Osteocyte (in vitro differentiated cells): ENCODE results near the gene SMARCAD1. TPM values are rescaled to one million over a fixed set of nuclear protein-coding genes. Genes with fewer than 3 reads are reported as not detected.

Source experiments
- DNase-seq: peaks from one replicate; pipeline ENCODE4 v3.0.0; 2021; ENCODE audit warnings: mixed read lengths; ENCODE audit not compliant: unreplicated experiment; ENCODE audit errors: extremely low spot score
- H3K27ac Mint-ChIP-seq: one replicate; pipeline ENCODE4 v1.8.0; 2021; ENCODE audit warnings: mild to moderate bottlenecking, mixed read lengths; ENCODE audit not compliant: unreplicated experiment
- H3K27me3 Mint-ChIP-seq: one replicate; pipeline ENCODE4 v1.8.0; 2021; ENCODE audit warnings: mixed read lengths; ENCODE audit not compliant: unreplicated experiment
- H3K36me3 Mint-ChIP-seq: one replicate; pipeline ENCODE4 v1.8.0; 2021; ENCODE audit warnings: mixed read lengths; ENCODE audit not compliant: unreplicated experiment
- H3K4me1 Mint-ChIP-seq: one replicate; pipeline ENCODE4 v1.8.0; 2021; ENCODE audit warnings: mixed read lengths; ENCODE audit not compliant: unreplicated experiment
- H3K4me3 Mint-ChIP-seq: one replicate; pipeline ENCODE4 v1.8.0; 2021; ENCODE audit warnings: mild to moderate bottlenecking, moderate library complexity, mixed read lengths; ENCODE audit not compliant: unreplicated experiment
- H3K9me3 Mint-ChIP-seq: one replicate; pipeline ENCODE4 v1.8.0; 2021; ENCODE audit warnings: mixed read lengths; ENCODE audit not compliant: unreplicated experiment
- total RNA-seq: library from RNA; stranded (reverse); gene quantifications from 2 replicates; pipeline ENCODE4 v1.2.1, GENCODE V29; 2021
- TF ChIP-seq, protein P1 (sequence below): fragments of 200-600 bp; sonication (generic); IDR thresholded peaks from 2 replicates; pipeline ENCODE4 v1.5.0; 2021; ENCODE audit warnings: antibody characterized with exemption, mild to moderate bottlenecking, moderate library complexity

Gene SMARCAD1
- total RNA-seq, 1 donor from 2014 or later: 33.9 TPM

GRCh38 chr4:94262163-94263016 lies 54.7 kb downstream of the SMARCAD1 start:
- Mint-ChIP-seq H3K4me3 (no peak overlapping the region), H3K4me1 (no peaks in the 10 kb centered on the region), H3K27me3 (no peaks in the 10 kb centered on the region), H3K27ac (no peak overlapping the region), H3K36me3 (peaks cover 40% of the 10 kb centered on the region), H3K9me3 (no peaks in the 10 kb centered on the region)
- no peak for DNase-seq
- TF ChIP-seq, protein P1, sequence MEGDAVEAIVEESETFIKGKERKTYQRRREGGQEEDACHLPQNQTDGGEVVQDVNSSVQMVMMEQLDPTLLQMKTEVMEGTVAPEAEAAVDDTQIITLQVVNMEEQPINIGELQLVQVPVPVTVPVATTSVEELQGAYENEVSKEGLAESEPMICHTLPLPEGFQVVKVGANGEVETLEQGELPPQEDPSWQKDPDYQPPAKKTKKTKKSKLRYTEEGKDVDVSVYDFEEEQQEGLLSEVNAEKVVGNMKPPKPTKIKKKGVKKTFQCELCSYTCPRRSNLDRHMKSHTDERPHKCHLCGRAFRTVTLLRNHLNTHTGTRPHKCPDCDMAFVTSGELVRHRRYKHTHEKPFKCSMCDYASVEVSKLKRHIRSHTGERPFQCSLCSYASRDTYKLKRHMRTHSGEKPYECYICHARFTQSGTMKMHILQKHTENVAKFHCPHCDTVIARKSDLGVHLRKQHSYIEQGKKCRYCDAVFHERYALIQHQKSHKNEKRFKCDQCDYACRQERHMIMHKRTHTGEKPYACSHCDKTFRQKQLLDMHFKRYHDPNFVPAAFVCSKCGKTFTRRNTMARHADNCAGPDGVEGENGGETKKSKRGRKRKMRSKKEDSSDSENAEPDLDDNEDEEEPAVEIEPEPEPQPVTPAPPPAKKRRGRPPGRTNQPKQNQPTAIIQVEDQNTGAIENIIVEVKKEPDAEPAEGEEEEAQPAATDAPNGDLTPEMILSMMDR: no peak

GRCh38 chr4:94267037-94267436 lies 59.4 kb downstream of the SMARCAD1 start:
- Mint-ChIP-seq H3K27ac (no peak overlapping the region), H3K4me1 (no peaks in the 10 kb centered on the region)

GRCh38 chr4:94271248-94271647 lies 63.6 kb downstream of the SMARCAD1 start:
- H3K4me1 Mint-ChIP-seq: no peaks in the 10 kb centered on the region
- no peak for DNase-seq
- no peak overlapping the region for H3K4me3 Mint-ChIP-seq
- peaks cover 30% of the 10 kb centered on the region for H3K36me3 Mint-ChIP-seq
- no peaks in the 10 kb centered on the region for H3K27me3 Mint-ChIP-seq
- H3K27ac Mint-ChIP-seq: no peak overlapping the region
- TF ChIP-seq, protein P1: no peak
- no peaks in the 10 kb centered on the region for H3K9me3 Mint-ChIP-seq

More at GRCh38 chr4:94267037-94267436, 59.4 kb downstream of the SMARCAD1 start:
- no peak overlapping the region for H3K4me3 Mint-ChIP-seq
- TF ChIP-seq, protein P1: no peak
- H3K9me3 Mint-ChIP-seq: no peaks in the 10 kb centered on the region
- no peak for DNase-seq
- peaks cover 37% of the 10 kb centered on the region for H3K36me3 Mint-ChIP-seq
- H3K27me3 Mint-ChIP-seq: no peaks in the 10 kb centered on the region

- no peaks in the 10 kb centered on the region for H3K27me3 Mint-ChIP-seq
- no peak overlapping the region for H3K4me3 Mint-ChIP-seq
- peaks cover 41% of the 10 kb centered on the region for H3K36me3 Mint-ChIP-seq
- H3K4me1 Mint-ChIP-seq: no peaks in the 10 kb centered on the region
- TF ChIP-seq, protein P1: no peak
- no peak overlapping the region for H3K27ac Mint-ChIP-seq
- DNase-seq: no peak
- H3K9me3 Mint-ChIP-seq: no peaks in the 10 kb centered on the region
These were observed 67.2 kb downstream of the SMARCAD1 start for GRCh38 chr4:94274912-94275311.

DNA sequence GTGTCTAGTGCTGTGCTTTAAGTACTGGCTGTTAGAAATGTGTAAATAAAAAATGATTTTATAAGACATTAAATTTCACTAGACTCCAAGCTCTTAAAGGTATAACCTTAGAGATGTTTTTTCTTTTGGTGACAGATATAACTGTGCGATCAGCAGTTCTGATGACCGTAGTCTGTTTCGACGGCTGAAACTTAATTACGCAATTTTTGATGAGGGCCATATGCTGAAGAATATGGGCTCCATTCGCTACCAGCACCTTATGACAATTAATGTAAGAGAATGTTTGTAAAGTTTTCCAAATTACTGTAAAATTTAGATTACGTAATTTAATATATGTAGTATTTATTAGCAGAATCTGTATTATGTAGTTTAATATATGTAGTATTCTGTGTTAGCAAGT lies 68.5 kb downstream of the SMARCAD1 start:
- Mint-ChIP-seq H3K4me3 (no peak overlapping the region), H3K27me3 (no peaks in the 10 kb centered on the region), H3K4me1 (no peaks in the 10 kb centered on the region), H3K9me3 (no peaks in the 10 kb centered on the region), H3K36me3 (peaks cover 37% of the 10 kb centered on the region), H3K27ac (no peak overlapping the region)
- TF ChIP-seq, protein P1: no peak
- DNase-seq: no peak
